Measurements from ENCODE around the gene ARHGAP26.

Gene ARHGAP26

DNA sequence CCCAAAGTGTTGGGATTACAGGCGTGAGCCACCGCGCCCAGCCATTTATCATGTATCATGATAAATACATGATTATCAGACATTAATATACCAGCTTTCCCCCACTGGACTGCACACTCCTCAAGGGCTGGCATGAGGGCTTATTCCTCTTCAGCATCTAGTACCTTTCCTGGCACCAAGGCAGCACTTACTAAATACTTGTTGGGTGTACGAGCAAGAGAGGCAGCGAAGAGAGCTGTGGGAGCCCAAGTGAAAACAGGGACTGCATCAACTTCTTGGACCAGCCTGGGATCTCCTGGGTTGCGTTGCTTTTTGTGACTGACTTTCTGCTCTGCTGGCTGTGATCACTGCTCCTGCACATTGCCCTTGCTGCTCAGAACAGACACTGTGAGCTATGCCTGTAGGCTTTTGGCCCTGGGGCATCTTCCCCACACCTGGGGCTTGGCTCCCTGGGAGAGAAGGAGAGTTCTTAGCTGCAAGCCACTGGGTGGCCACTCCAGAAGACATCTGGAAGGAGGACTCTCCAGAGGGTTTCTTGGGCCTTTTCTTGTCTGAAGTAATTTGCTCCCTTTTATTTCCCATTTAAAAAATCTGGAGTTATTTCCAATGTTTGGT lies 409.1 kb downstream of the ARHGAP26 start:
- TF ChIP-seq, protein P1, sequence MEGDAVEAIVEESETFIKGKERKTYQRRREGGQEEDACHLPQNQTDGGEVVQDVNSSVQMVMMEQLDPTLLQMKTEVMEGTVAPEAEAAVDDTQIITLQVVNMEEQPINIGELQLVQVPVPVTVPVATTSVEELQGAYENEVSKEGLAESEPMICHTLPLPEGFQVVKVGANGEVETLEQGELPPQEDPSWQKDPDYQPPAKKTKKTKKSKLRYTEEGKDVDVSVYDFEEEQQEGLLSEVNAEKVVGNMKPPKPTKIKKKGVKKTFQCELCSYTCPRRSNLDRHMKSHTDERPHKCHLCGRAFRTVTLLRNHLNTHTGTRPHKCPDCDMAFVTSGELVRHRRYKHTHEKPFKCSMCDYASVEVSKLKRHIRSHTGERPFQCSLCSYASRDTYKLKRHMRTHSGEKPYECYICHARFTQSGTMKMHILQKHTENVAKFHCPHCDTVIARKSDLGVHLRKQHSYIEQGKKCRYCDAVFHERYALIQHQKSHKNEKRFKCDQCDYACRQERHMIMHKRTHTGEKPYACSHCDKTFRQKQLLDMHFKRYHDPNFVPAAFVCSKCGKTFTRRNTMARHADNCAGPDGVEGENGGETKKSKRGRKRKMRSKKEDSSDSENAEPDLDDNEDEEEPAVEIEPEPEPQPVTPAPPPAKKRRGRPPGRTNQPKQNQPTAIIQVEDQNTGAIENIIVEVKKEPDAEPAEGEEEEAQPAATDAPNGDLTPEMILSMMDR (IDR thresholded peaks at IDR 0.05) = no peak

DNA sequence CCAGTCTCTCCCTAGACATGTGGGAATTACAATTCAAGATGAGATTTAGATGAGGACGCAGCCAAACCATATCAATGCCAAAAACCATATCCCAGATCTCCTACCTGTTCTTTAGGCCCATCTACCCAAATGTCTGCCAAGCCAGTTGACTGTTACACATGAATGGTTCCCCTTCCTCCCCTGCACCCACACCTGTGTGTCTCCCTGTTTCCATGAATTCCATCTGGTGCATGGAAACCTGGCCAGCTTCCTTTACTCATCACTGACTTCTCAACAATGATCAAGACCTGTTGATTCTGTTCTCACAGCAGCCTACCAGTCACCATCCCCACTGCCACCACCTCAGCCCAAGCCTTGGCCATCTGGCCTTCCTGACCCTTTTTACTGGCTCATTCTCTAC lies 410.6 kb downstream of the ARHGAP26 start:
- TF ChIP-seq, protein P1 (IDR thresholded peaks at IDR 0.05) = no peak

DNA sequence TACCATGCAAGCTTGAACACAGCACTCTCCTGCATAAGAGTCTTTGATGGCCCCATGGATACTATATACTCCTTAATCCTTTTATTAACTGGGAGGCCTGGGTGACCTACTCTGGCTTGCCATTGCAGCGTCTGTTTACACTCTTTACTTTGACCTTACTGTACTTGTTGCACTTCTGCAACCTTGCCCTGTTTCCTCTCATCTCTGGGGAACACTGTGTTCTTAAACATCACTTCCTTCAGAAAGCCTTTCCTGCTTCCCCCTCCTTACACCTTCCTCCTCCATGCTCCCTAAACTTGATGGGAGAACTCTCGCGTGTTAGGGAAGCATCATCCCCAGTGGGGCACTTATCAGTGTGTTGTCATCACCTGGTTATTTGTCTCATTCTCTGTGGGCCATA lies 411.0 kb downstream of the ARHGAP26 start:
- TF ChIP-seq, protein P1 (IDR thresholded peaks at IDR 0.05) = no peak

DNA sequence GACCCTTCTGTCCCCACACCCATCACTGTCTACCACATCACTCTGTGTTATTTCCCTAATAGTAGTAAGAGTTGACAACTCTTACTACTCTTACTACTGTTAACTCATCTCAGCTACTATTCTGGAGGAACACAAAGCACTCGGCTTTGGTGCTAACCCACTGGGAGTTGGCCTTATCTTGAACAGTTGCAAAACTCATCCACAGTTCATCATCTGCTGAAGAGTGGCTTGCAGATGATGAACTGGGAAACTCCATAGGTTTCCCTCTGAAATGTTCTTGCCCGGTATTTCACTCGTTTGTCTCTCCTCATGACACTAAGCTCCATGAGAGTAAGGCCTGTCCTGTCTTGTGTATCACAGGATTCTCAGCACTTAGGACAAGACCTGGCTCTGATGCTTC lies 411.9 kb downstream of the ARHGAP26 start:
- TF ChIP-seq, protein P1 (IDR thresholded peaks at IDR 0.05) = no peak

DNA sequence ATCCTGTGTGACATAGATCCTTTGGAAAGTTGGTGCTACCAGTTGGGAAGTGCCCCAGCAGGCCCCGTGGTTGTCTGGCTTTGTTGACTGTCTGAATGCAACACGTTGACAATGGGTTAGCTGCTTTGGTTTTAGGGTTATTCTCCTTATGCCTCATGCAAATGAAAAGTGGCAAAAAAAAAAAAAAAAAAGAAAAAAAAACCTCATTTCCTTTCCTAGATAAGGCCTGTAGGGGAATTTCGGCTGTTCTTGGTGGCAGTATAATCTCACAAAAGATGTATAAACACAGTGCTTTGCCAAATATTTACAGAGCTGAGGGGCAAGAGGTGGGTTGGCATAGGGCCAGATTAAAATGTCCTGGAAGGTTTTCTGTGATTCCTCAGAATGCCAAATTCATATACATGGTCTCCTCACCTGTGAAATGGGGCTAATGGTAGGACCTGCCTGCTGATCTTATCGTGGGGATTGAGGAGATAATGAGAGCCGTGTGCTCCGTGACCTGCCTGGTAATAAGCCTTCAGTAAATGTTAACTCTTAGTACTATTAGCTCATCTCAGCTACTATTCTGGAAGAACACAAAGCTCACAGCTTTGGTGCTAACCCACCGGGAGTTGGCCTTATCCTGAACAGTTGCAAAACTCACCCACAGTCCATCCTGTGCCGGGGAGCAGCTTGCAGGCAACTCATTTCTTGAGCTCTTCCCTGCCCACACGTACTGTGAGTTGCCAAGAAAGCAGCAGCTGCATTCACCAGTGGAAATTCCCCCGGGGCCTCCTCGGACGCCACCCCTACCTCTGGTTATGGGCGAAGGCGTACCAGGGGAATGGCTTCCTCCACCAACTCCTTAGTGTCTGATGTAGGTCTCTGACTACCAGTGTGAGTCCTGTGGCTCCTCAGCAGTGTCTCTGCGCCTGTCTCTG lies 413.0 kb downstream of the ARHGAP26 start:
- TF ChIP-seq, protein P1 (IDR thresholded peaks at IDR 0.05) = no peak; the same call in 1 of the 2 replicates

DNA sequence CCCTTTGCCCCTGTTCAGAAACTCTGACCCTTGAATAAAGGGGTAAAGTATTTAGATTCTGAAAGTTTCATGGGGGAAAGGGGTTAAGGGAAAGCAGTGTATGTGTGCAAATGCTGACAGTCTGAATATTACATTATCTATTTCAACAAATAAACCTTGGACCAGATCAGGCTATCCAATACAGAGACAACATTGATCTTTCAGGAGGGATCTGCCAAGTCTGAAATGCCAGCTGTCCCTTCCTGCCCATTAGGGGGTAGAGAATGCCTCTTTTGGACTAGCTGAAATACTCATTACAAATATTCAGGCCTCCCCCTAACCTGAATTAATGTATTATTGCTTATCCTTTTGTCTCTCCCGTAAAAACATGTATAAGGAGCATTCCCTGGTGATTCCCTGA lies 413.8 kb downstream of the ARHGAP26 start:
- TF ChIP-seq, protein P1 (IDR thresholded peaks at IDR 0.05) = no peak

DNA sequence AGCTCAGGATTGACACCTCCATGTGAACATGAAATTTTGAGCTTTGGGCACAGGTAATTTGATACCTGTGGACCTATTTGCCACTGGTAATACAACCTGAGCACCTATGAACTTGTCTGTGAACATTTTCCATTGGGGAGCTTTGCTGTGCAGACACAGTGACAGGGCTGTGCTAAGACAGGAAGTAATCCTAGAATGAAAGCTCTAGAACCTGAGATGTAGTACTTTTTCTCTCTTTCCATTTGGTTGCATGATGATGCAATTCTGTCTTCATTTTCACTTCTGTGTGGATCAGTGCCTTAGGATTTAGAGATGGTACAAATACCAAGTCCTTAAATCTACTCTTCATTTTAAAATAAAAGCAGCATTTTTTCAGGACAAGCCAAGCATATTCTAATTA lies 416.4 kb downstream of the ARHGAP26 start:
- TF ChIP-seq, protein P1 (IDR thresholded peaks at IDR 0.05) = no peak
